ENCODE measurements around the gene POU2F1. TPM values are rescaled to one million over a fixed set of nuclear protein-coding genes. Genes with fewer than 3 reads are reported as not detected.

Gene POU2F1
- total RNA-seq, 4 donors from 2014 or later, result 8.4 to 32.1 (median 17.5) TPM

DNA sequence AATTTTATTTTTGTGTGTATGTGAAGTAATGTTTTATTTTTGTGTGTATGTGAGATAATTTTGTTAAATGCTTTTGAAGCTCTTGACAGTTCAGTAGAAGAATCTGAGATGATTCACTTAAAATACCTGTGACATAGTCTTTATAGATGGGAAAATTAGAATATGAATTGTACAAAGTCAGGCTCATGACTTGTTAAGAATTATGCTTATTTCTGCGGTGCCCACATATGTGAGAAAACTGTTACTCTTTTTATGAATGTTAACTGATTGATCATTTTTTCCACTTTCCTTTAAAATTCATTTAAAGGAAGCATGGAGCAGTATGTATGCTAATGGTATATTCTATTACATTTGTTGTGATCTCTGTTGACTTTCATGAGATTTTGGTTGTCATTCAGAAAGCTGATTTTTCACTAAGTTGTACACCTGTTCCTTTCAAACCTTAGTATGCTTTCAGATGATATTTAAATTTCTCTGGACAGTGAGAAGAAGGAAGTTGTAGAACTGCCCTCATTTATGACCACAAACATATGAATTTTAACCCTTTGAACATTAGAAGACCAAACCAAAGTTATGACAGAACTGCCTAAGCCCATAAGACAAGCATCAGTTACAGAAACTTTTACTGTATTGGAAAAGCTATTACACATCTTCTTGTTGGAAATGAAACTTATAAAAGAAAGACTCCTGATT is 110.1 kb downstream of the POU2F1 start:
- TF ChIP-seq POLR2A (IDR thresholded peaks at IDR 0.05) (no peak), EP300 (IDR thresholded peaks at IDR 0.05) (no peak), POLR2AphosphoS5 (IDR thresholded peaks at IDR 0.05) (no peak)
- TF ChIP-seq, protein P1, sequence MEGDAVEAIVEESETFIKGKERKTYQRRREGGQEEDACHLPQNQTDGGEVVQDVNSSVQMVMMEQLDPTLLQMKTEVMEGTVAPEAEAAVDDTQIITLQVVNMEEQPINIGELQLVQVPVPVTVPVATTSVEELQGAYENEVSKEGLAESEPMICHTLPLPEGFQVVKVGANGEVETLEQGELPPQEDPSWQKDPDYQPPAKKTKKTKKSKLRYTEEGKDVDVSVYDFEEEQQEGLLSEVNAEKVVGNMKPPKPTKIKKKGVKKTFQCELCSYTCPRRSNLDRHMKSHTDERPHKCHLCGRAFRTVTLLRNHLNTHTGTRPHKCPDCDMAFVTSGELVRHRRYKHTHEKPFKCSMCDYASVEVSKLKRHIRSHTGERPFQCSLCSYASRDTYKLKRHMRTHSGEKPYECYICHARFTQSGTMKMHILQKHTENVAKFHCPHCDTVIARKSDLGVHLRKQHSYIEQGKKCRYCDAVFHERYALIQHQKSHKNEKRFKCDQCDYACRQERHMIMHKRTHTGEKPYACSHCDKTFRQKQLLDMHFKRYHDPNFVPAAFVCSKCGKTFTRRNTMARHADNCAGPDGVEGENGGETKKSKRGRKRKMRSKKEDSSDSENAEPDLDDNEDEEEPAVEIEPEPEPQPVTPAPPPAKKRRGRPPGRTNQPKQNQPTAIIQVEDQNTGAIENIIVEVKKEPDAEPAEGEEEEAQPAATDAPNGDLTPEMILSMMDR (IDR thresholded peaks at IDR 0.05), result no peak
- H3K27me3 ChIP-seq, result no peaks in the 10 kb centered on the region
- no peaks in the 10 kb centered on the region for H3K4me1 ChIP-seq
- H3K36me3 ChIP-seq, result peaks cover 4% of the 10 kb centered on the region
- WGBS, result 88% methylated on average over 1 of the region's 1 CpG
- no peak for DNase-seq (ENCODE audit: low spot score in 2 of 2)
- H3K27ac ChIP-seq, result no peak overlapping the region
- H3K9me3 ChIP-seq, result no peaks in the 10 kb centered on the region
- H3K4me3 ChIP-seq, result no peak overlapping the region

DNA sequence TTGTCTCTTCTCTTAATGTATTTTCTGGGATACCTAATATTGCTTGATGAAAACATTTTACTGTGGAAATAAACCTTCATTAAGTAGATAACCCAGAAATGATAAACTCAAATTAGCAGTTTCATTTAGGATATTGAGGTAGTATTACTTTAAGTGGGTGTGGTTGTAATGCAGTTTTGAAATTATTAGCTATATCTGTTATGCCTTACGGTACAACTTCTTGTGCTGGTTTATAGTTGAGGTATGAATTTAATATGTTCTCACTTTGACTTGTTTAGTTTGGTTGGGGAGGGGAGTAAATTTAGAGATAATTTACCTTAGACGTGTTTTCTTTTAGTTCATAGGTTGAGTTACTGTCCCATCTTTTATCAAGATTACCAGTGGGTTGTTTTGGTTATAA is 111.0 kb downstream of the POU2F1 start:
- TF ChIP-seq EP300 (IDR thresholded peaks at IDR 0.05), result no peak
- TF ChIP-seq POLR2A (IDR thresholded peaks at IDR 0.05), result no peak
- no peak for TF ChIP-seq POLR2AphosphoS5 (IDR thresholded peaks at IDR 0.05)
- TF ChIP-seq, protein P1 (IDR thresholded peaks at IDR 0.05), result no peak
- no peaks in the 10 kb centered on the region for H3K9me3 ChIP-seq
- no peaks in the 10 kb centered on the region for H3K4me1 ChIP-seq
- H3K27me3 ChIP-seq, result no peaks in the 10 kb centered on the region
- peaks cover under 1% of the 10 kb centered on the region for H3K36me3 ChIP-seq
- 43% methylated on average over 2 of the region's 2 CpGs for WGBS
- no peak overlapping the region for H3K27ac ChIP-seq
- H3K4me3 ChIP-seq, result no peak overlapping the region
- DNase-seq (ENCODE audit: low spot score in 2 of 2), result no peak

- TF ChIP-seq POLR2AphosphoS5 (IDR thresholded peaks at IDR 0.05), result no peak
- no peak for TF ChIP-seq POLR2A (IDR thresholded peaks at IDR 0.05)
- TF ChIP-seq, protein P1 (IDR thresholded peaks at IDR 0.05), result no peak
- TF ChIP-seq EP300 (IDR thresholded peaks at IDR 0.05), result no peak
- Histone ChIP-seq H3K27me3 (no peaks in the 10 kb centered on the region), H3K9me3 (peaks cover 3% of the 10 kb centered on the region), H3K27ac (no peak overlapping the region), H3K4me1 (no peaks in the 10 kb centered on the region), H3K36me3 (no peaks in the 10 kb centered on the region), H3K4me3 (no peak overlapping the region)
- no peak for DNase-seq (ENCODE audit: low spot score in 2 of 2)
- 50% methylated on average over 1 of the region's 1 CpG for WGBS
Observed at GRCh38 chr1:167332503-167332902, 111.8 kb downstream of the POU2F1 start.

DNA sequence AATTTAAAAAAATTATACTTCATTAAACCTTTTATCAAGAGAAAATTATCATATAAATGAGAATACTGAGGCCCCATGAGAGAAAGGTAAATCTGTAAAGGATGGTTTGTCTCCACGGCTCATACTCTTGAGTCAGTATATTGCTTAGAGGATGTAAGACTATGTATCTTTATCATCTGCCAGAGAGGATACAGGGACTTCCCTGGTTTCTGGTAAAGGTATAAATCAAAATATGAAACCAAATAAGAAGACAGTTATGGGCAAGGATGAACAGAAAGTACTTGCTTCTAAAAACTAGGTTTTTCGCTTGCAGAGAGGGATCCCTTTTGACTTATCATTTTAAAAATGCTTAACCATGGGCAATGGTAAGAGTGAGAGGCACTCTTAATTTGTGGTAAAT is 112.4 kb downstream of the POU2F1 start:
- Histone ChIP-seq H3K27me3 (no peaks in the 10 kb centered on the region), H3K9me3 (peaks cover 8% of the 10 kb centered on the region), H3K4me1 (no peaks in the 10 kb centered on the region), H3K36me3 (peaks cover 5% of the 10 kb centered on the region), H3K27ac (no peak overlapping the region), H3K4me3 (no peak overlapping the region)
- no peak for TF ChIP-seq POLR2AphosphoS5 (IDR thresholded peaks at IDR 0.05)
- TF ChIP-seq, protein P1 (IDR thresholded peaks at IDR 0.05), result no peak
- no peak for TF ChIP-seq EP300 (IDR thresholded peaks at IDR 0.05)
- no peak for TF ChIP-seq POLR2A (IDR thresholded peaks at IDR 0.05)
- no peak for DNase-seq (ENCODE audit: low spot score in 2 of 2)
- WGBS, result 89% methylated on average over 2 of the region's 2 CpGs

DNA sequence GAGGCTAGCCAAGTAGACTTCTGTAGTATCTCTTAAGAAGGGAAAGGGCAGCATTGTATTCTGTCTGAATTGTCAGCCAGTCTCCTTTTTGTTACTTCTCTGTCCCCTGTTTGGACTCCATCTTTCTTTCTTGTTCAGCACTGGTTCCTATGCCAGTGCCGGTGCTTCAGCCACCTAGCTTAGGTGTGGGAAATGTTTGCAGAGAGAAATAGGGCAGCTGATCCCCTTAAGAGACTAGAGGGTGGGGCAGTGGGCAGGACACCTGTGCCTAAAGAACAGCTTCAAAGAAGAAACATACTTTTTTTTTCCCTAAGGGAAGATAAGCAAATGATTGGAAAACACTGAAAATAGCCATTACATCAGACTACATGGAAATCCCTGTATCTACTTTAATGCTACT is 113.0 kb downstream of the POU2F1 start:
- Histone ChIP-seq H3K27ac (no peak overlapping the region), H3K27me3 (no peaks in the 10 kb centered on the region), H3K4me3 (no peak overlapping the region), H3K9me3 (peaks cover 8% of the 10 kb centered on the region), H3K36me3 (peaks cover 7% of the 10 kb centered on the region), H3K4me1 (no peaks in the 10 kb centered on the region)
- TF ChIP-seq POLR2AphosphoS5 (IDR thresholded peaks at IDR 0.05) (no peak), EP300 (IDR thresholded peaks at IDR 0.05) (no peak), POLR2A (IDR thresholded peaks at IDR 0.05) (no peak)
- TF ChIP-seq, protein P1 (IDR thresholded peaks at IDR 0.05), result no peak
- WGBS, result 95% methylated on average over 1 of the region's 1 CpG
- DNase-seq (ENCODE audit: low spot score in 2 of 2), result no peak

All from suprapubic skin (tissue), 4 donors.